LNCAP (cell line): ENCODE data around the gene SLC30A5.

Source experiments
- TF ChIP-seq, protein P1 (sequence below): fragments of 450-650 bp; IDR thresholded peaks from 2 replicates; pipeline ENCODE4 v1.5.1; 2017; ENCODE audit warnings: mild to moderate bottlenecking

The SLC30A5 gene

DNA sequence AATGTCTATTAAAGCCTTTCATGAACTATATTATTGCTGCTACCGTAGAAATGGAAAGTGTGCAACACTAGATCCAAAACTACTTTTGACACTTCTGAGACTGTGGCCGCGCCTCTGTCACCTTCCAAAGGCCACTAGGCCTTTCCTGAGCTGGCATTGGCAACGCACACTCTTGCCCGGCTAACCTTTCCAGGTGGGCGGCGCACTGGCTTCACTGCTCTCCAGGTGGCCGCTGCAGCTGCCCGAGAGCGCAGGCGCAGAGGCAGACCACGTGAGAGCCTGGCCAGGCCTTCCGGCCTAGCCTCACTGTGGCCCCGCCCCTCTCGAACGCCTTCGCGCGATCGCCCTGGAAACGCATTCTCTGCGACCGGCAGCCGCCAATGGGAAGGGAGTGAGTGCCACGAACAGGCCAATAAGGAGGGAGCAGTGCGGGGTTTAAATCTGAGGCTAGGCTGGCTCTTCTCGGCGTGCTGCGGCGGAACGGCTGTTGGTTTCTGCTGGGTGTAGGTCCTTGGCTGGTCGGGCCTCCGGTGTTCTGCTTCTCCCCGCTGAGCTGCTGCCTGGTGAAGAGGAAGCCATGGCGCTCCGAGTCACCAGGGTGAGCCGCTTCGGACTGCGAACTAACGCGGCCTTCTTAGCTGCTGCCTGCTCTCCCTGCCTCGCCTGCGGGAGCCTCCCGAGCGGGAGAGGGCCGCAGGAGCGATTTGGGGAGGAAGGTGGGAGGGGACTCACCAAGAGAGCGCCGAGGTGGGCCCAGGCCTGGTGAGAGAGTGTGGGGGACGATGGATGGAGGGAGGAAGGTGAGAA lies 73.1 kb downstream of the SLC30A5 start, which contains the start of gene CCNB1:
TSS of gene CCNB1 (plus strand) at position 465 of the 807 bp plus-strand sequence. CDS start at position 578, 113 bp downstream.
- TF ChIP-seq, protein P1, sequence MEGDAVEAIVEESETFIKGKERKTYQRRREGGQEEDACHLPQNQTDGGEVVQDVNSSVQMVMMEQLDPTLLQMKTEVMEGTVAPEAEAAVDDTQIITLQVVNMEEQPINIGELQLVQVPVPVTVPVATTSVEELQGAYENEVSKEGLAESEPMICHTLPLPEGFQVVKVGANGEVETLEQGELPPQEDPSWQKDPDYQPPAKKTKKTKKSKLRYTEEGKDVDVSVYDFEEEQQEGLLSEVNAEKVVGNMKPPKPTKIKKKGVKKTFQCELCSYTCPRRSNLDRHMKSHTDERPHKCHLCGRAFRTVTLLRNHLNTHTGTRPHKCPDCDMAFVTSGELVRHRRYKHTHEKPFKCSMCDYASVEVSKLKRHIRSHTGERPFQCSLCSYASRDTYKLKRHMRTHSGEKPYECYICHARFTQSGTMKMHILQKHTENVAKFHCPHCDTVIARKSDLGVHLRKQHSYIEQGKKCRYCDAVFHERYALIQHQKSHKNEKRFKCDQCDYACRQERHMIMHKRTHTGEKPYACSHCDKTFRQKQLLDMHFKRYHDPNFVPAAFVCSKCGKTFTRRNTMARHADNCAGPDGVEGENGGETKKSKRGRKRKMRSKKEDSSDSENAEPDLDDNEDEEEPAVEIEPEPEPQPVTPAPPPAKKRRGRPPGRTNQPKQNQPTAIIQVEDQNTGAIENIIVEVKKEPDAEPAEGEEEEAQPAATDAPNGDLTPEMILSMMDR: no peak

DNA sequence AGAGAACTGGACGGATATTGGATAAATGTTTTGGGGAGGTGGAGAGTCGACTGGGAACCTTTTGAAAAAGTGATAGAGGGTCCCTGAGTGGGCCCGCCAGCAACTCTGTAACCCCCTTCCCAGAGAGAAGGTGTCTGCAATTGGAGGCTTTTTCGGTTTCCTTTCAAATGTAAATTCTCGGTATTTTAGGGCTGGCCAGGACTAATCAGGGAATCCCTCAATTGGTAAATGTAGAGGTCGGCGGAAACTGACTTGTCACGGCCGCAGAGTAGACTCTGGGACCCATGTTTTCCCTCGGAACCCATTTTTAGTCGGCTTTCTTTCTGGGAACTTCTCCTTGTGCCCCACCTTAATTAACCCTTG lies 73.7 kb downstream of the SLC30A5 start:
- TF ChIP-seq, protein P1: no peak

DNA sequence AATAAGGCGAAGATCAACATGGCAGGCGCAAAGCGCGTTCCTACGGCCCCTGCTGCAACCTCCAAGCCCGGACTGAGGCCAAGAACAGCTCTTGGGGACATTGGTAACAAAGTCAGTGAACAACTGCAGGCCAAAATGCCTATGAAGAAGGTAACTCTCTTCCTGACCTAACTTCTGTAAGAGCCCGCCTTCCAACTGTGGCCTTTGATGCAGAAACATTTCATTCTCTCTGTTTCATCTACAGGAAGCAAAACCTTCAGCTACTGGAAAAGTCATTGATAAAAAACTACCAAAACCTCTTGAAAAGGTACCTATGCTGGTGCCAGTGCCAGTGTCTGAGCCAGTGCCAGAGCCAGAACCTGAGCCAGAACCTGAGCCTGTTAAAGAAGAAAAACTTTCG lies 74.1 kb downstream of the SLC30A5 start:
- TF ChIP-seq, protein P1: no peak

DNA sequence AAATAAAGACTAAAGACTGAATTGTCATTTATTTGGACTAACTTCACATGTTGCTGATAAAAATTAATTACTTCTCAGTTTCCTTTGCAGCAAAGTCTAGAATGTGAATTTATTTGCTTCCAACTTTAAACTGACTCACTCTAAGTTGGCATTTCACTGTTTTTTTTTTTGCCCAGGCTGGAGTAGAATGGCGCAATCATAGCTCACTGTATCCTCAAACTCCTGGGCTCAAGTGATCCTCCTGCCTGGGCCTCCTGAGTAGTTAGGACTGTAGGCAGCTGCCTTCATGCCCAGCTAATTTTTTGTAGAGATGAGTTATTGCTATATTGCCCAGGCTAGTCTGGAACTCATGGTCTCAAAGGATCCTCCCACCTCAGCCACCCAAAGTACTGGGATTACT lies 76.7 kb downstream of the SLC30A5 start:
- TF ChIP-seq, protein P1: no peak

DNA sequence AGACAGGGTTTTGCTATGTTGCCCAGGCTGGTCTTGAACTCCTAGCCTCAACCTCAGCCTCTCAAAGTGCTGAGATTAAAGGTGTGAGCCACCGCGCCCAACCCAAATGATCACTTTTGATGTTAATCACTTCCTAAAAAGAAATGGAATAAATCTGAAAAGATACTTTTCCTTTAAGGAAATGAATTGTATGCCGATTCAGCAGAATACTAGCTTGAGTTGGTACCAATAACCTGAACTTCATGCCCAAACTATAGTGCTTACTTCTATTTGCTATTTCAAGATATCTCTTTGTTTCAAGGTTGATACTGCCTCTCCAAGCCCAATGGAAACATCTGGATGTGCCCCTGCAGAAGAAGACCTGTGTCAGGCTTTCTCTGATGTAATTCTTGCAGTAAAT lies 77.2 kb downstream of the SLC30A5 start:
- TF ChIP-seq, protein P1: no peak
